GM12872 (cell line): ENCODE data around the gene FNDC8.

Experiments used
- TF ChIP-seq, protein P1 (sequence below): IDR thresholded peaks from 3 replicates; pipeline ENCODE4 v1.5.1; 2011; ENCODE audit warnings: low read depth, mild to moderate bottlenecking, low read length, moderate library complexity; ENCODE audit not compliant: insufficient read depth

The FNDC8 gene

GRCh38 chr17:35121315-35121714 is at the start of gene FNDC8:
Gene FNDC8 (plus strand): TSS chr17:35121615. CDS start chr17:35121694, 79 bp downstream.
- TF ChIP-seq, protein P1, sequence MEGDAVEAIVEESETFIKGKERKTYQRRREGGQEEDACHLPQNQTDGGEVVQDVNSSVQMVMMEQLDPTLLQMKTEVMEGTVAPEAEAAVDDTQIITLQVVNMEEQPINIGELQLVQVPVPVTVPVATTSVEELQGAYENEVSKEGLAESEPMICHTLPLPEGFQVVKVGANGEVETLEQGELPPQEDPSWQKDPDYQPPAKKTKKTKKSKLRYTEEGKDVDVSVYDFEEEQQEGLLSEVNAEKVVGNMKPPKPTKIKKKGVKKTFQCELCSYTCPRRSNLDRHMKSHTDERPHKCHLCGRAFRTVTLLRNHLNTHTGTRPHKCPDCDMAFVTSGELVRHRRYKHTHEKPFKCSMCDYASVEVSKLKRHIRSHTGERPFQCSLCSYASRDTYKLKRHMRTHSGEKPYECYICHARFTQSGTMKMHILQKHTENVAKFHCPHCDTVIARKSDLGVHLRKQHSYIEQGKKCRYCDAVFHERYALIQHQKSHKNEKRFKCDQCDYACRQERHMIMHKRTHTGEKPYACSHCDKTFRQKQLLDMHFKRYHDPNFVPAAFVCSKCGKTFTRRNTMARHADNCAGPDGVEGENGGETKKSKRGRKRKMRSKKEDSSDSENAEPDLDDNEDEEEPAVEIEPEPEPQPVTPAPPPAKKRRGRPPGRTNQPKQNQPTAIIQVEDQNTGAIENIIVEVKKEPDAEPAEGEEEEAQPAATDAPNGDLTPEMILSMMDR: no peak

GRCh38 chr17:35073183-35073790 is 48.1 kb upstream of the FNDC8 start:
- TF ChIP-seq, protein P1: no peak

DNA sequence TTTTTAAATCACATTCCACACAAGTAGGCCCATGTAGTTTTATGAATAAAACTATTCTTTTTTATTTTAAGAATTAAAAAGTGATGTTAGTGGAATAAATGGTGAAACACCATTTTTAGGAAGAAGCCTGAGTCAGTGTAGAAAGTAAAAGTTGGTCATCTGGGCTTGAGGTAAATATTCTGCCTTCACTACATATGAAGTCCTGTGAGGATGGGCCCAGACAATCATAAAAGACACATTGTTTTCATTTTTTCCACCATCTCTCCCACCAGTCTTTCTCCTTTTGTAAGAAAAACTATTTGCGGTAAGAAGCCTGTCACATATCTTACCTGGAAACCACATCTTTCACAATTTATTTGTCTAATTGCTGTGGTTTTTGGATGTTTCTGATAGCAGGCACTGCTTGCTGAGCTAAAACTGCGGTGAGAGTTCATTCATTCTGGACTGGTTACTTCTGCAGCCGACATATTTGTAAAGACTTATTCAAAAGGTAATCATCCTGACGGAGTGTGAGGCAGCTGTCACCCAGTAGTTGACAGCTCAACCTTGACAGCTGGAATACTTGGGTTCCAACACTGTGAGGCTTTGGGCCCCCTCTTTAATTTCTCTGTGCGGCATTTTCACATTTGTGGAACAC is 47.3 kb upstream of the FNDC8 start:
- TF ChIP-seq, protein P1: no peak

- TF ChIP-seq, protein P1: no peak
Observed at GRCh38 chr17:35074711-35075707, 46.4 kb upstream of the FNDC8 start.

- TF ChIP-seq, protein P1: no peak
Observed at GRCh38 chr17:35076874-35077273, 44.5 kb upstream of the FNDC8 start.

- TF ChIP-seq, protein P1: no peak
Observed at GRCh38 chr17:35079547-35080423, 41.6 kb upstream of the FNDC8 start.

DNA sequence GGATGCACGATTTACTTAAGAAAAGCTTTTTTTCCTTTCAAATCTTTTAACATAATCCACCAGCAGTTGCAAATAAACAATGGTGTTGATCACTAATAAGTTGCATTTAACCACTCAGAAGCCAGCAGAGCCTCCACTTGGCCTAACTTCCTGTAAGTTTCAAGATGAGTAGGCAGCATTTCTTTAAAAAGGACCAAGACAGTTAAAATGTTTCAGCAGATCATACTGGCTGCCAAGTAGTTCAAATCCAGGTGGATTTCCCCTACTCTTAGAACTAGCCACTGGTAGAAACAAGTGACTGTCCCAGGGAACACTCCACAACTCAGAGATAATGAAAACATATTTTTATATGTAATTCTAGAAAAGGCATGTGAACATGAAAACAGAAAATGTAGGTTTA is 40.9 kb upstream of the FNDC8 start:
- TF ChIP-seq, protein P1: no peak
